ENCODE data around the gene NCBP2L.

NCBP2L gene

DNA sequence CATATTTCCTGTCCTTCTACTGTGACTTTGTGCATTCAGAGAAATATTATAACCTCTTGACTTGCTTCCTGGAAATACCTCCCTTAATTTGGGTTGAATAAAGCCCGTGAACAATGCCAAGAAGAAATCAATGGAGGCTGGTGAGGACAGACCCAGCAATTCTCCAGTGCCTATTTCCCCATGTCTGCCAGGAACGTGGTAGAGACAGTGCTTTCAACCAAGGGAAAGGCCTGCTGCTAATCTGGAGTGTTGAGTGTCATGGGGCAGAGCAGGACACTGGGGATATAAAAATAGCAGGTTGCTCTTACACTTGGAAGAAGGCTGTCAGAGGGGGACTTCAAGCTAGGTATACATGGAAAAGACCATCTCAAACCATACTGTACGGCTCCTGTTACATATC, 21.8 kb upstream of the NCBP2L start:
- Histone ChIP-seq H3K4me1 (ENCODE audit: insufficient read depth, low read length) (no peaks in the 10 kb centered on the region), H2AFZ (ENCODE audit: low read depth, low read length) (no peak overlapping the region), H3K4me3 (ENCODE audit: low read depth in 1 of 2, low read length in 2 of 2) (no peak overlapping the region), H4K20me1 (ENCODE audit: insufficient read depth, low read length) (no peaks in the 10 kb centered on the region), H3K36me3 (ENCODE audit: insufficient read depth, low read length) (no peaks in the 10 kb centered on the region), H3K4me2 (ENCODE audit: insufficient read depth, low read length) (no peak overlapping the region), H3K9ac (ENCODE audit: low read depth, low read length) (no peak overlapping the region), H3K27ac (ENCODE audit: low read length) (no peak overlapping the region), H3K79me2 (ENCODE audit: insufficient read depth, low read length) (no peaks in the 10 kb centered on the region), H3K9me3 (ENCODE audit: insufficient read depth, low read length, severe bottlenecking) (no peaks in the 10 kb centered on the region), H3K27me3 (ENCODE audit: insufficient read depth, low read length, poor library complexity) (no peaks in the 10 kb centered on the region)
- TF ChIP-seq, protein P1, sequence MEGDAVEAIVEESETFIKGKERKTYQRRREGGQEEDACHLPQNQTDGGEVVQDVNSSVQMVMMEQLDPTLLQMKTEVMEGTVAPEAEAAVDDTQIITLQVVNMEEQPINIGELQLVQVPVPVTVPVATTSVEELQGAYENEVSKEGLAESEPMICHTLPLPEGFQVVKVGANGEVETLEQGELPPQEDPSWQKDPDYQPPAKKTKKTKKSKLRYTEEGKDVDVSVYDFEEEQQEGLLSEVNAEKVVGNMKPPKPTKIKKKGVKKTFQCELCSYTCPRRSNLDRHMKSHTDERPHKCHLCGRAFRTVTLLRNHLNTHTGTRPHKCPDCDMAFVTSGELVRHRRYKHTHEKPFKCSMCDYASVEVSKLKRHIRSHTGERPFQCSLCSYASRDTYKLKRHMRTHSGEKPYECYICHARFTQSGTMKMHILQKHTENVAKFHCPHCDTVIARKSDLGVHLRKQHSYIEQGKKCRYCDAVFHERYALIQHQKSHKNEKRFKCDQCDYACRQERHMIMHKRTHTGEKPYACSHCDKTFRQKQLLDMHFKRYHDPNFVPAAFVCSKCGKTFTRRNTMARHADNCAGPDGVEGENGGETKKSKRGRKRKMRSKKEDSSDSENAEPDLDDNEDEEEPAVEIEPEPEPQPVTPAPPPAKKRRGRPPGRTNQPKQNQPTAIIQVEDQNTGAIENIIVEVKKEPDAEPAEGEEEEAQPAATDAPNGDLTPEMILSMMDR (IDR thresholded peaks at IDR 0.05; ENCODE audit: borderline replicate concordance, extremely low read depth, low read length, poor library complexity, severe bottlenecking): no peak
- no peak for TF ChIP-seq EZH2 (IDR thresholded peaks at IDR 0.05; ENCODE audit: borderline replicate concordance, low read depth, low read length, severe bottlenecking)
- ATAC-seq (ENCODE audit: insufficient read depth, low read depth) (no peak), DNase-seq (no peak)

DNA sequence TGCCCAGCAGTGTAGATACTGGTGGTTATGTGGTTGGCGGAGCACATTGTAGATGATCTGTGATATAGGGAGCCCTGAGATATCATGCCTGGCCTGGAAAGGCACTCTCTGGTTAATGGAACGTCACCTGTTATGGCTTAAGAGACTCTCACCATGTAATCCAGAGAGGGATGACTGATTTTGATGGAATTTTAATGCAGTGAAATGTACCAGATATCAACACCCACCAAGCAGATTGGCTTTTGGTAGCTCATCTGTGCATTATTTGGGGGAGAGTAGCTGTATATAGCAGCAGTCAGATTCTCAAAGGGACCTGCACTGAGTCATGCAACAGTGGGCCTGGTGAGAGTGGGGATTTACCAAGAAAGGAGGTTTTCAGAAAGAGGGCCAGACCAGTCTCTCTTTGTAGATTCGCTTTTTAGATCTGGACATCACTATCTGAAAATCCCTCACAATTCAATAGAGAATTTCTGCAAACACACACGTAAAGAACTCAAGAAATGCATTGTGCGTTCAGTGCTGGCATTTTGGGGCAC, 19.2 kb upstream of the NCBP2L start:
- no peaks in the 10 kb centered on the region for H3K9me3 ChIP-seq (ENCODE audit: insufficient read depth, low read length, severe bottlenecking)
- H3K9ac ChIP-seq (ENCODE audit: low read depth, low read length): no peak overlapping the region

DNA sequence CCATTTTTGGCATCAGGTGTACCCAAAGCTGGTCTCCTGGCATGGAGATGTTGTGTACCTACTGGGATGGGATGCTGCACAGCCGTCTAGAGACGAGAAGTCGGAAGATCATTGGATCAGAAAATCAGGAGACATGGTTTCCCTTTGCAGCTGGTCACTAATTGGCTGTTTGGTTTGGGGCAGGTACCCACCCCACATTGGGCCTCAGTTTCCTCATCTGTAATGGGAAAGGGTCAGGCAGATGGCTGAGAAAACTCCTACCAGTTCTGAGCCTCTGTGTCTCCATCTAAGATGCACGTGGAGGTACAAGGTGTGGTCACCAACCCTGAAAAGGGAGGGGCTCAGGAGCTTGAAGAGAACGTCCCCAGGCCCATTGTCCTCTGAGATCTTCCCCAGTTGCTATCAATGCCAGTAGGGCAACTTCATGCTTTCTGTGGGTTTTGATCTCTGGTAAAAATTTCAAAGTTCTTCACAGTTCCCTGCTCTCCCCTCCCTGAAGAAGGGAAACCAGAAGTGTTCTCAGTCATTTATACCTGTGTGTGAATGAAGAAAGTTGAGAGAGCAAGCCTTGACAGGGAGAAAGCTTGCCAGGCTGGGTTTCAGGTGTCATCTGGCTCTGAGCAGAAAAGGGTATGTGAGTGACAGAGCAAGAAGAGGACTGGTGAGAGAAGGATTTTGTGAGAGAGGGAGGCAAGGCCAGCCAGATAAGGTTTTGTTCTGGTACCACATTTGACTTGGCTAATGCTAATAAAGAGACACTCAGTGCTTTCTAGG, 17.0 kb upstream of the NCBP2L start:
- Histone ChIP-seq H3K27me3 (ENCODE audit: insufficient read depth, low read length, poor library complexity) (no peaks in the 10 kb centered on the region), H3K4me1 (ENCODE audit: insufficient read depth, low read length) (no peaks in the 10 kb centered on the region), H3K4me3 (ENCODE audit: low read depth in 1 of 2, low read length in 2 of 2) (no peak overlapping the region), H3K9ac (ENCODE audit: low read depth, low read length) (no peak overlapping the region), H3K9me3 (ENCODE audit: insufficient read depth, low read length, severe bottlenecking) (no peaks in the 10 kb centered on the region), H3K36me3 (ENCODE audit: insufficient read depth, low read length) (no peaks in the 10 kb centered on the region), H3K27ac (ENCODE audit: low read length) (no peak overlapping the region), H2AFZ (ENCODE audit: low read depth, low read length) (no peak overlapping the region), H3K79me2 (ENCODE audit: insufficient read depth, low read length) (no peaks in the 10 kb centered on the region), H4K20me1 (ENCODE audit: insufficient read depth, low read length) (no peaks in the 10 kb centered on the region), H3K4me2 (ENCODE audit: insufficient read depth, low read length) (no peak overlapping the region)
- no peak for TF ChIP-seq EZH2 (IDR thresholded peaks at IDR 0.05; ENCODE audit: borderline replicate concordance, low read depth, low read length, severe bottlenecking)
- TF ChIP-seq, protein P1 (IDR thresholded peaks at IDR 0.05; ENCODE audit: borderline replicate concordance, extremely low read depth, low read length, poor library complexity, severe bottlenecking): no peak
- ATAC-seq (ENCODE audit: insufficient read depth, low read depth): no peak
- DNase-seq: no peak

More for the DNA sequence above, 19.2 kb upstream of the NCBP2L start:
- Histone ChIP-seq H3K27ac (ENCODE audit: low read length) (no peak overlapping the region), H3K4me1 (ENCODE audit: insufficient read depth, low read length) (no peaks in the 10 kb centered on the region), H3K4me3 (ENCODE audit: low read depth in 1 of 2, low read length in 2 of 2) (no peak overlapping the region), H2AFZ (ENCODE audit: low read depth, low read length) (no peak overlapping the region), H3K36me3 (ENCODE audit: insufficient read depth, low read length) (no peaks in the 10 kb centered on the region), H3K27me3 (ENCODE audit: insufficient read depth, low read length, poor library complexity) (no peaks in the 10 kb centered on the region), H4K20me1 (ENCODE audit: insufficient read depth, low read length) (no peaks in the 10 kb centered on the region), H3K79me2 (ENCODE audit: insufficient read depth, low read length) (no peaks in the 10 kb centered on the region), H3K4me2 (ENCODE audit: insufficient read depth, low read length) (no peak overlapping the region)
- ATAC-seq (ENCODE audit: insufficient read depth, low read depth) (no peak), DNase-seq (no peak)
- TF ChIP-seq, protein P1 (IDR thresholded peaks at IDR 0.05; ENCODE audit: borderline replicate concordance, extremely low read depth, low read length, poor library complexity, severe bottlenecking): no peak
- no peak for TF ChIP-seq EZH2 (IDR thresholded peaks at IDR 0.05; ENCODE audit: borderline replicate concordance, low read depth, low read length, severe bottlenecking)
